GM21786 (cell line): ENCODE data around the gene IL21.
"Not testable (repeated sequence)": the region's sequence is repeated elsewhere in the genome, so short reads cannot be mapped to it uniquely, and the experiment has no call there.

Experiments
- ATAC-seq: cut with Tn5 transposase; IDR thresholded peaks from one replicate; pipeline ENCODE4 v1.9.1; 2021; ENCODE audit not compliant: unreplicated experiment

Gene IL21

DNA sequence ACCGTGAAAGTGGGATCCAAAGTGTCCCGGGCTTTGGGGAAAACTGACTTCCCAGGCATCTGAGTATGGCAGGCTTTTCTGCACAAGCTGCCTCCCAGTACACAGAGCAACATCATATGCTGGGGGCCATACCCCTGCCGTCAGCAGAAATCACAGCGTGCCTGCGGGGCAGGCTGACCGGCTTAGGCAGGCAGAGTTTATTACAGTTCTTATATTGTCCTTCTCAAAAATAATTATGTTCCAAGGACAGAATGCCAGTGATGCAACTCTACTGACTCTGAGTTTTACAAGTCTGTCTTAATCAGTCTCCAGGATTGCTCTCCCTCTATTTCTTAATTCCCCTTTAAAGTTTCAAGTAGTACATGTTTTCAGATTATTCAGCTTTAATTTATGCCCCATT lies 37.0 kb downstream of the IL21 start:
- ATAC-seq, result no peak

DNA sequence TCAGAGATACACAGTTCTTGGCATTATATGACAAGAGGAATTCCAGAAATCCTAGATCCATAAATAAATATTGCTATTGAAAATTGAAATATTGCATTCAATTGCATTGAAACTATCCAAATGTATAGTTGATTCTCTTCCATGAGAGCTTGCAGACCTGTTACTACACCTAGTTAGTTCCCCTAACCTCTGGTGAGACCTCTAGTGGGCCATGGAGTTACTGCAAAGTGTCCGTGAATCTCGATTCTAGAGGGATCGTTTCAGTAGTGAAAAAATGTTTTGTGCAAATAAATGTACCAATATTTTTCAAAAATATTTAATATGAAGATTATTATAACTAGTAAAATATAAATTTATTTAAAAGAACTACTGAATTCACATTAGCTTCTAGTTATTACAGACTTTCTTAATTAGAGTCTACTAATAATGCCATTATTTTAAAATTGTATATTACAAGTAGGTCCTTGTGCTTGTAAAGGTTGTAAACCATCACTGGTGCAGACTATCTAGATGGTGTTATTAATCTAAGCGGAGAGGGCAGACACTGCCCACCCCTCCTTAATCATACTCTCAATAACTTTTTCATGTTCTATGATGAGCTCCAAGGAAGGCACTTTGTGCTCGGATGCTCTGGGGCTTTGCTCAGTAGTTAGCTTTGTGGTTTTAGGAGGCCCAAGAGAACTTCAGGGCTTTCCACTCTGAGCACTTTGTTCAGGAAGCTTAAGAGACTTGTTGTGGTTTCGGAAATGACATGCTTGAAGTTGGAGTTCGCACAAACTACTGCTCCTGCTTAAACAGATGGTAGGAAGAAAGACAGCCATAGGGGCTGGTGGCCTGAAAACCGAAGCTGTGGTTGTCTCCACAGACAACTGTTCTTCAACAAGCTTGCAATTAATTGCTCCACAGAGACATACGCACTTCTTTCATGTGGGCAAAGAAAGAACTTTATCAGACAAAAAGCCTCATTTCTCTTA lies 42.8 kb downstream of the IL21 start:
- ATAC-seq, result peak; percentile 81

DNA sequence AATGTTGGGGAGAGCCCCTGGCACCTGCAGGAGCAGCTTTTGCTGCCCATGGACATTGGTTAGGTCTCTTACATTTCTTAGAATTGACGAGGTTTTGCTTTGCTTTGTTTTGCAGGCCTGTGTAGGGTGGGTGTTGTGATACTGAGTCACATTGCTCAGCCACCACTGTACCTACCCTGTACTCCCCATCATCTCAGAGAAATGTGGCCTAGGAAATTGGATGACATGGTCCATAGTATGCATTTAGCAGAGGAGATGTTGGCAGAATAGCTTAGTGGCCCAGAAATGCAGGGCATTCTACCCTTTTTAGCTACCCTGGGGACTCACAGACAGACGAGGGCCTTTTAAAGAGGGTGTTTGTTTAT lies 43.7 kb downstream of the IL21 start:
- ATAC-seq, result no peak

GRCh38 chr4:122576261-122577188 lies 44.3 kb downstream of the IL21 start:
- ATAC-seq, result peak; percentile 59

- ATAC-seq, result not testable (repeated sequence)
These were observed 46.5 kb downstream of the IL21 start for GRCh38 chr4:122574347-122574746.

DNA sequence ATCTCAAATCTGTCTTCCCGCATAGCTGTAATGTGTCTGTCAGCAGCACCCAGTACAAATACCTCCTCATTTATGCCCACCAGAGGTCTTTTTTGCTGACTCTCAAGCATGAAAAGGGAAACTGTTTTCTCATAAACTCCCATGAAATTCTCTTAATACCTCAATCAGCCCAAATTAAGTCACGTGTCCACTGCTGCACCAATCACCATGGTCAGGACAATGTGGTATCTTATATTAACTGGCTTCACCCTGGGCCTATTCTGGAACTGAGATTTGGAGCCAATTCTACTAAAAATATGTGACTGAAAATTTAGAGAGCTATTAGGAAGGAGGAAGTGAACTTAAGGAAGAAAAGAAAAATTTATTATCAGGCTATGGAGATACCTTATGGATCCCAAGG lies 58.4 kb downstream of the IL21 start:
- ATAC-seq, result no peak
